ENCODE measurements around the gene OR51B4.
"Not testable (repeated sequence)": the region's sequence is repeated elsewhere in the genome, so short reads cannot be mapped to it uniquely, and the experiment has no call there.

OR51B4 gene

GRCh38 chr11:5275369-5276110, 26.2 kb downstream of the OR51B4 start:
- DNase-seq (ENCODE audit: low read depth in 4 of 4, low spot score in 1 of 4), result no peak

GRCh38 chr11:5274395-5274794, 27.4 kb downstream of the OR51B4 start:
- no peak for DNase-seq (ENCODE audit: low read depth in 4 of 4, low spot score in 1 of 4)

- DNase-seq (ENCODE audit: low read depth in 4 of 4, low spot score in 1 of 4), result no peak
Measured at GRCh38 chr11:5272395-5273017, 29.2 kb downstream of the OR51B4 start.

GRCh38 chr11:5269715-5270147, 32.0 kb downstream of the OR51B4 start, which contains the start of gene HBE1:
Gene HBE1 (minus strand): TSS chr11:5269945. CDS start chr11:5269890, 55 bp downstream.
- no peak for DNase-seq (ENCODE audit: low read depth in 4 of 4, low spot score in 1 of 4)

GRCh38 chr11:5267033-5267563, 34.6 kb downstream of the OR51B4 start:
- no peak for DNase-seq (ENCODE audit: low read depth in 4 of 4, low spot score in 1 of 4)

- no peak for DNase-seq (ENCODE audit: low read depth in 4 of 4, low spot score in 1 of 4)
Measured at GRCh38 chr11:5266609-5267008, 35.1 kb downstream of the OR51B4 start.

GRCh38 chr11:5265832-5266231, 35.9 kb downstream of the OR51B4 start:
- no peak for DNase-seq (ENCODE audit: low read depth in 4 of 4, low spot score in 1 of 4)

- DNase-seq (ENCODE audit: low read depth in 4 of 4, low spot score in 1 of 4), result no peak
Measured at GRCh38 chr11:5258543-5259262, 43.0 kb downstream of the OR51B4 start.

- no peak for DNase-seq (ENCODE audit: low read depth in 4 of 4, low spot score in 1 of 4)
Measured at GRCh38 chr11:5257296-5257695, 44.5 kb downstream of the OR51B4 start.

- not testable (repeated sequence) for DNase-seq (ENCODE audit: low read depth in 4 of 4, low spot score in 1 of 4)
Measured at GRCh38 chr11:5254646-5255413, 46.9 kb downstream of the OR51B4 start, which contains the start of gene HBG2. Gene HBG2 (minus strand): TSS chr11:5254781. CDS start chr11:5254728, 53 bp downstream.

- not testable (repeated sequence) for DNase-seq (ENCODE audit: low read depth in 4 of 4, low spot score in 1 of 4)
Measured at GRCh38 chr11:5254023-5254422, 47.7 kb downstream of the OR51B4 start.

GRCh38 chr11:5253440-5253839, 48.3 kb downstream of the OR51B4 start:
- not testable (repeated sequence) for DNase-seq (ENCODE audit: low read depth in 4 of 4, low spot score in 1 of 4)

- DNase-seq (ENCODE audit: low read depth in 4 of 4, low spot score in 1 of 4), result no peak
Measured at GRCh38 chr11:5252919-5253265, 48.9 kb downstream of the OR51B4 start.

GRCh38 chr11:5252192-5252918, 49.4 kb downstream of the OR51B4 start:
- DNase-seq (ENCODE audit: low read depth in 4 of 4, low spot score in 1 of 4), result no peak

- DNase-seq (ENCODE audit: low read depth in 4 of 4, low spot score in 1 of 4), result no peak
Measured at GRCh38 chr11:5251746-5252145, 50.0 kb downstream of the OR51B4 start.
